Activated CD4-positive, alpha-beta T cell treated with anti-CD3 and anti-CD28 coated beads, Interleukin-10, Interleukin-2, amounts not matched to agents 100 ng/mL and 50 ng/mL, durations not matched to agents 16 hours and 8 hours (primary cell): Measurements from ENCODE around the gene RPTOR.
"Not testable (repeated sequence)": the region's sequence is repeated elsewhere in the genome, so short reads cannot be mapped to it uniquely, and the experiment has no call there.

Experiments
- DNase-seq: peaks from one replicate; pipeline ENCODE4 v3.0.0-alpha.2; 2020

The RPTOR gene

DNA sequence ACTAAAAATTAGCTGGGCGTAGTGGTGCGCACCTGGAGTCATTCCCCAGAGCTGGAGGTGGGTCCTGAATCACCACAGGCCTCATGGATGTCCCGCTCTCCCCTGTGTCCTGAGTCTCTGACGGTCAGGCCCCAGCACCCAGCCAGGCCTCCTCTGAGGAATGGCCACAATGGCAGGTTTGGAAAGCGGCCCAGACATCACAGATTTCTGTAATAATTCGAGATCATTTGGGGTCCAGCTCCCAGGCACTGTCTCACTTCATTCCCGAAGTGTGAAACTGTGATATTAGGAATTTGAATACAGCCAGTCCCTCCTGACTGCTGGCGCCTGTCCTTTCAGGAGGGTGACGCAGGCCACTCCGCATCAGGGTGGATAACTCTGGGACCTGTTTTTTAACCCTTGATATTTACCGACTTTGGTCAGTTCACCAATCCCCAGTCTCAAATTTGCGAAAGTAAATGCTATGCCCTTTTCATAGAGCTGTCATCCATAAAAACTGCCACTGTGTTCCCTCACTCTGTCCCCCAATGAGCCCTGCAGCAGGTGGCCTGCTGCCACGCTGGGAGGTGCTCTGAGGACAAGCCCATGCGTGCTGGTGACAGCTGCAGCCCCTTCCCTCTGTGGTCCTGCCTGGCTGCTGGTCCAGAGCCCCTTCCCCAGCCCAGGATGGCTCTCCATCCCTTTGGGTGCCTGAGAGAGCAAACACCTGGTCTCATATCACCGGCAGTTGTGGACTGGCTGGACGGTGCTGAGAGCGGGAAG lies 28.3 kb upstream of the RPTOR start:
- DNase-seq = no peak

DNA sequence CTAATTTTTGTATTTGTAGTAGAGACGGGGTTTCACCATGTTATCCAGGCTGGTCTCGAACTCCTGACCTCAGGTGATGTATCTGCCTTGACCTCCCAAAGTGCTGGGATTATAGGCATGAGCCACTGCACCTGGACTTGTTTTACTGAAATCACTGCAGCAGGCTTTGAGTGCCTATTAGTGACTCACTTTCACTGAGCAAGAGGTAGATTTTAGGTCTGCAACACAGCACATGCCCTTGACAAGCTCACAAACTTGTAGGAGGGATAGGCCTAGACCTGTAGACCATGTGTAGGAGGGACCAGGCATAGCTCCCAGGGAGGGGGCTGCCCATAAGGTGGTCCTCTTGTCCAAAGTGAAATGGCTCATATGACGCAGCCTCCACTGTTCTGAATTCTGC lies 27.0 kb upstream of the RPTOR start:
- no peak for DNase-seq

DNA sequence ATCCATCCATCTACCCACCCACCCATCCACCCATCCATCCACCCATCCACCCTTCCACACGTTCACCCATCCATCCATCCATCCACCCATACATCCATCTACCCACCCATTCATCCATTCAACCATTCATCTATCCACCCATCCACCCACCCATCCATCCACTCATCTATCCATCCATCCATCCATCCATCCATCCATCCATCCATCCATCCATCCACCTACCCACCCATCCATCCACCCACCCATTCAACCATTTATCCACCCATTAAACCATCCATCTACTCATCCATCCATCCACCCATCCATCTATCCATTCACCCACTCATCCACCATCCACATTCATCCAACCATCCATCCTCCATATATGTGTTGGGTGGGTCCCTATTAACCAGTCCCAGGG lies 26.2 kb upstream of the RPTOR start:
- no peak for DNase-seq

DNA sequence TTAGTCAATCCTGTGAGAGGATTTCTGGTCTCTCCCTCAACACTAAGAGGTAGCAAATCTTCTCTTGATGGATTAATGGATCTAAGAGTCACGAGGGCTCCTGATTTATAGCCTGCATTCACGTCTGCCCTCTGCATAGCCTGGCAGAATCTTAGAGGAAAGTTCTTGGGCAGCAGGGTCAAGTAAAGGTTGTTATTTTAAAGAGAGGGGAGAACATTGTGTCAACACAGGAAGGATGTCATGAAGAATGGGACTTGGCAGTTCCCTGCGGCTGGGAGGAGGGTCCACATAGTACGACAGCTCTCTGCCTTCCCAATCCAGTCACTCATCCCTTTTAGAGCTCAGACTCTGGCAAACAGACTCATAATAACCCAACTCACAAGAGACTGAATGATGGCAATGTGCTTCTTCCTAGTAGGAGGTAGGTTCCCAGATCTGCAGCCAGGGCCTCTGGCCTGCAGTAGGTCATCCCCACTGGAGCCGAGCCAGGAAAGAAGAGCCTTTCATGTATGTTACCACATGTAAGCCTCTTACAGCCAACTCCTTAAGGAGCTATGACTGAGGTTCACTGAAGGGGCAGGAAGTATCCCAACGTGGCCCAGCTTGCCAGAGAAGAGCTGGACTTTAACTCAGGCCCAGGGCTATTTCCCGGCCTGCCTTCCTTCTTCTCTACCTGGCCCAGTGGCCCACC lies 25.4 kb upstream of the RPTOR start:
- no peak for DNase-seq

DNA sequence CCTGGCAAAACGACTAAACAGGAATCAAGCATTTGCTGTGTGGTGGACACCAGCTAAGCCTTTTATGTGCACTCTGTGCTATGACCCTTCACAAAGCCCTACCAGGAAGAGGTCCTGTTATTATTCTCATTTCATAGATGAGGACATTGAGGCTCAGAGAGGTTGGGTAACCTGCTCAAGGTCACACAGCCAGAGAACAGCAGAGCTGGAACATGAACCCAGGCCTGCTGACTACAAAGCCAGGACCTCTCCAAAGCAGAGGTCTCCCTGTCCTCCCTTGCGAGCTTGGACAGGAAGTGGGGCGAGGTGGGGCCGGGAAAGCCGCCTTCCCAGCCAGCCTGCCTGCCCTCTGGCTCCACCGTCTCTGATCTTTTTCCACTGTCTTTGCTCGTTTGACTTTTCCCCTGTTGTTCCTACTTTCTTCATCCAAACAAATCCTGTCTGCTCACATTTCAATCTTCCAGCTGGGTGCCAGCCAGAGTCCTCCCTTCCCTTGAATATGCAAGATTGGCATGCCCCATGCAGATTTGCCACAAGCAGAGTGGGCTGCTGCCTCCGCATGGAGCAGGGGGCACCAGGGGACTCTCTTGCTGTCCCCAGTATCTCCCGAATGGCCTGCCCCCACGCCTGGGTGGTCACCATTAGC lies 23.7 kb upstream of the RPTOR start:
- no peak for DNase-seq

DNA sequence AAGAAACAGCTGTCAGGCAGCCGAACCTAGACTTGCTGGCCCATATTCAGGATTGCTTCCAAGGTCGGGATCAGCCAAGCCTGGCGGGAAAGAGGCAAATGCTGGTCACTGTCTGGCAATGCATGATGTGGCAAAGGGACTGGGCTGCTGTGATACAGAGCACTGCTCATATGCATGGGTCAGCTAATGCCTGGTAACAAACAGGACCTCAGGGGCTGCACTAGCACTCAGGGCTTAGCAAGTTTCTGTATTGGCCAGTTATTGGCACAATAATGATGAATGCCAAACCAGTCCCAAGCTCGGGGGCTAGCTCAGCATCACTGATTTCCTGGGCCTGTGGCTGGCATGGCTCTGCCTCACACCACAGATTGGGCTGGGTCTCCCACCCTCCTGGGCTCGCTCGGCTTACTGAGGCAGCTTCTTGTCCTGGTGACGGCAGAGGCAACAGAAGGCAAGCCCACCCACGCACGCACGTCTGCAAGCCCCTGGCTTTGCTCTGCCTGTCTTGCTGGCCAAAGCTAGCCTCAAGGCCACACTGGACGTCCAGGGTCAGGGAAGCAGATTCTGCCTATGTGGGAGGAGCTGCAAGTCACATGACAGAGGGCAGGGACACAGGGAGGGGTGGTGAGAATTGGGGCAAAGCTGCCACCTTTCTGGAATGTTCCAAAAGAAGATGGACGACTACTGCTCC lies 21.4 kb upstream of the RPTOR start:
- DNase-seq = no peak

DNA sequence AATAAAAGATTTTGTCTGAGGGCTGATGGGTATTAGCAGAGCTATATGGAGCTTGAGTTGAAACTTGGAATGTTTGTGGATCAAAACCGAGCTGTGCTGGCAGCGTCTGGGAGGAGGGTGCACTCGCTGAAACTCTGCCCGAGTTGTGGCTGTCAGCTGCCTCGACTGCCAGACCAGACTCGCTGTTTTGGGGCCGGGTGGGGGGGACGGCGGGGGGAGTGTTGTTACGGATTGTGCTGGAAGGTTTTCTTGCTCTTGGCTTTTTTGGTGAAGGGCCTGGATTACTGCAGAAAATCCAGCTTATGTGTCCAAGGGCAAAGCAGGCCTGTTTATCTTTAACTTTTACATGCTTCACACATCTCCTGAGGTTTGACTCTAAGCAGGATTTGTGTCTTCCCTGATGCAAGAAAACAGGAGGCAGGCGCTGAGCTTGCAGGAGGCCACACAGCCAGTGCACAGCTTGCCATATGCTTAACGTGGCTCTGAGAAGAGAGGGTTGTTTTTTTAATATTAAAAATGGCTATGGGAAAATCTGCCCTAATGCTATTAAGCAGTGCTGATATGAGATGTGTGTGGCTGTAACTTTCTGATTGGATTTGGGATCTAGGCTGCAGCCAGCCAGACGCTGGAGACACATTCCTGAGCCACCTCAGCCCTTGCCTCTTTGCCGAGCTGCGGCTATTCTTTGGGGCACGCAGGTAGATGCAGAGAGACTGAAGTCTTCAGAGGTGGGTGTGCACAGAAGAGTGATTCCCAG lies 20.5 kb upstream of the RPTOR start:
- no peak for DNase-seq

DNA sequence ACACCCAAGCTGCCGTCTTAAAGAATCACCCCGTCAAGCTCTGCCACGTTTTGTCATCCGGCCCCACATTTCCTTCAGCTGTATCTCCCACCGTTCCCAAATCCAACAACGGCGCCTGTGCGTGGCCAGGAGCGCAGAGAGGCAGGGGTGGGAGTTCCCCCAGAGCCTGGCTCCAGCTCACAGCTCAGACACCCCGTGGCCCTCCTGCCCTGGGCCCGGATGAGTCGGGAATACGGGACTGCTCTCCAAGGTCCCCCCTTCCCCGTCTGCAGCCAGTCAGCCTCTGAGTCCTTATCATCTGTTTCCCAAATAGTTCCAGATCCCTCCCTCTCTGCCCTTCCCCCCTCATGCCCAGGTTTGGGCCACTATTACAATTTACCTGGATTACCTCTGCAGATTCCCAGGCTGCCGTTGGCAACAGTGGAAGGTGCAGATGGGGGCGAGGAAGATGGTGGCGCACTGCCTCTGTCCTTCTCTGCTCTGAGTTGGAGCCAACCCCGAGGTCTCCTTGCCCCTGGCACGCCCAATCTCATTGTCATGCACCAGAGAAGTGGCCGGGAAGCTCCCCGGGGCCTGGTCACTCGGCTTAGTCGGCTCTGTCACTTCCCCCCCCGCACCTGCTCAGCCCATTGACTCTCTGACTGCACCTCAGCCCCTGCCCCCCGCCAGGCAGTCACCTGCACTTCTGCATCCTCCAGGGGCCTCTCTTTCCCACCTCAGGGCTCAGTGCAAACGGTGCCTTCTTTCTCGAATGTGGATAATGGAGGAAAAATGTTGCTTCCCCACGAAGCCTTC lies 18.3 kb upstream of the RPTOR start:
- DNase-seq = no peak

DNA sequence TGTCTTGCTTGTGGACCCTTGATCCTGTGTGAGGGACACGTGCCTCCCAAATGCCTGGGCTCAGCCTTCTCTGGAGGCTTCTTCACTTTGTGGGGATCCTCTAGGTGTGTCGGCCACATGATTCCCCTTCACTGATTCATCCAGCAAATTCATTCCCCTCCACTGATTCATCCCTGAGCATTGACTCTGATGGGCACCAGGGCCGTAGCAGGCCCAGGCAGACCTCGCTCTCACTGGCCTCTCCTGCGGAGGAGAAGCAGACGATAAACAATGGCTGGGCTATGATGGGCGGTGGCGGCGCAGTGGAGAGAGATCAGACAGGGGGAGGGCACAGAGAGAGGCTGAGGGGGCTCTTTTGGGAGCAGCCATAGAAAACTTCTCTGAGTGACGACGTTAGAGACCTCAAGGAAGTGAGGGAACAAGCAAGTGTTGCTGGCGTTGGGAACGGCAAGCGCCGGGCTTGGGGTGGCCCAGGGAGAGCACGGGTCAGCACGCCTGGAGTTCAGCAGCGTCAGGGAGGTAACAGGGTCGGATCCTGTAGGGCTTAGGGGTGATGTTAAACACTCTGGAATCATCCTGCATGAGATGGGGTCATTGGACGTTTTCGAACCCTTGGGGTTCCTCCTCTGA lies 17.5 kb upstream of the RPTOR start:
- DNase-seq = no peak

DNA sequence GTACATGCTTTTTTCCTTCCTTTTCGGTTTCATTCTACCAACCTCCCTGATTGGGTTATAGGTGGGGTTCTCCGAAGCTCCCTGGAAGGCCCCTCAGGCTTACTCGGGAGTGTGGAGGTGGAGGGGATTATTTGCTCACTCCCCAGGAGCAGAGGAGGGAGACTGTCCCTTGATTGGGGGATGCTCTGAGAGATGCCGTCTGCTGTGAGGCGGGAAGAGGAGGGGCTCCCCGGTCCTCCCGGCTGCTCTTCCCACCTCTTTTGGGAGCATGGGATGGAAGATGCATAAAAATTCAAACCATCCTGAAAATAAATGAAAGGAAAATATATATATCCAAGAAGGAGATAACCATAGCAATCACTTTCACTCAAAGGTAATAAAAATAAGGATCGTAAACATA lies 16.1 kb upstream of the RPTOR start:
- DNase-seq = no peak

DNA sequence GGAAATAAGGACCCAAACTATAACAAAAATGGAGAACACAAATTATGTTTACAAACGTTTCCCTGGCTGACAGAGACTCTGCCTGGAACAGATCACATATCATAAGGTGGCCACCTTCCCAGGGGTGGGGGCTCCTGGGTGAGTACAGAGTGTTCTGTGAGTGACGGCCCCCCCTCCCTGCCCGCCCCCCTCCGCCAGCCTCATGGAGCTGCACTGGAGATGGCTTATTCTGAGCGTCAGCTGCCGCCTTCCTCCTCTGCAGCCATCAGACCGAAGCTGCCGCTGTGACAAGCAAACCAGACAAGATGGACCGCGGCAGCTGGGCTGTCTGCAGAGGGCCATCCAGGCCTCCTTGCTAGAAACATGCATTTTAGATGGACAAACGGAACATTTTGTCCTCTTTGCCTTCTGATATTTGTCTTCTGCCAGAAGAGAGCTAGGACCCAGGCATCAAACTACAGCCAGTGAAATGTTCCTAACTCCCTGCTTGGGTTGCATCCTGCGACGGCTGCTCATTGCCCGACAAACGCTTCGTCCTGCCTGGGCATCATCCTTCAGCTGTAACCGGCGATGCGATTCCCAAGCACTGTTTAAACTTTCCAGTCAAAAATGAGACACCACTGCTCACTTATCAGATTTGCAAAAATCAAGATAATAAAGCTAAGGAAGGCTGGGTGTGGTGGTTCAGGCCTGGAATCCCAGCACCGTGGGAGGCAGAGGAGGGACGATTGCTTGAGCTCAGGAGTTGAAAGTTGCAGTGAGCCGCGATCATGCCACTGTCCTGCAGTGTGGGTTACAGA lies 15.3 kb upstream of the RPTOR start:
- no peak for DNase-seq

DNA sequence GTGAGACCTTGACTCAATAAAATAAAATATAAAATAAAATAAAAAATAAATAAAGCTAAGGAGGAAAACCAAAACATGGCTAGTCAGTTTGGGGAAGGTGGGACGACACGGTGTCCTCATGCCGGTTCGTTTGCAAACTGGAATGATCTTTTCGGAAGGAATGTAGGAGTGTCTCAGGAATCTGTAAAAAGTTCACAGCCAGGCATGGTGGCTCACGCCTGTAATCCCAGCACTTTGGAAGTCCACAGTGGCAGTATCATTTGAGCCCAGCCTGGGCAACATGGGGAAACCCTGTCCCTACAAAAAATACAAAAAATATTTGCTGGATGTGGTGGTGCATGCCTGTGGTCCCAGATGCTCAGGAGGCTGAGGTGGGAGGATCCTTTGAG lies 14.7 kb upstream of the RPTOR start:
- DNase-seq = no peak

DNA sequence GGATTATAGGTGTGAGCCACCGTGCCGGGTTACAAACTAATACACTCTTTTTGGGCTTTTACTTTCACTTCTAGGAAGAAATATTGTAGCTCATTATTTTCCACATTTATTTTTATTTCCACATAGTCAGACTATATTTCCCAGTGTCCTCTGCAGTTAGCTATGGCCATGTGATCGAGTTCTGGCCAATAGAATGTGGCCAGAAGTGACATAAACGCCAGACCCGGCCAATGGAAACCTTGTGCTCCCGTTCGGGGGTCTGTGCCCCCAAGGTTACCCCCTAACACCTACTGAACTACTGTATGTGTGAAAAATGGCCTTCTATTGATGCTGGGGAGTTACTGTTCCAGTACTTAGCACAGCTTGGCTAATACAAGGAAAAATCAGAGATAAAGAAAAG lies 13.2 kb upstream of the RPTOR start:
- no peak for DNase-seq

DNA sequence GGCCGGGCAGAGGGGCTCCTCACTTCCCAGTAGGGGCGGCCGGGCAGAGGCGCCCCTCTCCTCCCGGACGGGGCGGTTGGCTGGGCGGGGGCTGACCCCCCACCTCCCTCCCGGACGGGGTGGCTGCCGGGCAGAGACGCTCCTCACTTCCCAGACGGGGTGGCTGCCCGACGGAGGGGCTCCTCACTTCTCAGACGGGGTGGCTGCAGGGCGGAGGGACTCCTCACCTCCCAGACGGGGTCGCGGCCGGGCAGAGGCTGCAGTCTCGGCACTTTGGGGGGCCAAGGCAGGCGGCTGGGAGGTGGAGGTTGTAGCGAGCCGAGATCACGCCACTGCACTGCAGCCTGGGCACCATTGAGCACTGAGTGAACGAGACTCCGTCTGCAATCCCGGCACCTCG lies 7.3 kb upstream of the RPTOR start:
- not testable (repeated sequence) for DNase-seq

DNA sequence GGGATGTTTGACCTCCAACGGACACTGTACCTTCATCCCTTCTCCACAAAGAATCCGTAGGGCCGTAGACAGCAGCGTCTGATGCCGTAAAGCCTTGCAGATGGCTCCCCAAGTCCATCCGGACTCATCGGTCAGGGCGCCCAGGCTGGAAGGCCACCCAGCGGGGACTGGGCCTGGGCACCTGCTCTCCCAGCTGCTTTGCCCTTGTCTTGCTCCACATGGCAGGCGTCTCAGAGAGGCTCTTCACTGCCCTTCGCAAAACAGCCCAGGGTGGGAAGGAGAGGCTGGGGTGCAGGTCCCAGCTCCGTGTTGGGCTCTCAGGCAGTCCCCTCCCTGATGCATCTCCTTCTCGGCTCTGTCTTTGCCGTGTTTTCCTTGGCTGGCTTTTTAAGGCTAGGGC lies 6.2 kb upstream of the RPTOR start:
- no peak for DNase-seq

DNA sequence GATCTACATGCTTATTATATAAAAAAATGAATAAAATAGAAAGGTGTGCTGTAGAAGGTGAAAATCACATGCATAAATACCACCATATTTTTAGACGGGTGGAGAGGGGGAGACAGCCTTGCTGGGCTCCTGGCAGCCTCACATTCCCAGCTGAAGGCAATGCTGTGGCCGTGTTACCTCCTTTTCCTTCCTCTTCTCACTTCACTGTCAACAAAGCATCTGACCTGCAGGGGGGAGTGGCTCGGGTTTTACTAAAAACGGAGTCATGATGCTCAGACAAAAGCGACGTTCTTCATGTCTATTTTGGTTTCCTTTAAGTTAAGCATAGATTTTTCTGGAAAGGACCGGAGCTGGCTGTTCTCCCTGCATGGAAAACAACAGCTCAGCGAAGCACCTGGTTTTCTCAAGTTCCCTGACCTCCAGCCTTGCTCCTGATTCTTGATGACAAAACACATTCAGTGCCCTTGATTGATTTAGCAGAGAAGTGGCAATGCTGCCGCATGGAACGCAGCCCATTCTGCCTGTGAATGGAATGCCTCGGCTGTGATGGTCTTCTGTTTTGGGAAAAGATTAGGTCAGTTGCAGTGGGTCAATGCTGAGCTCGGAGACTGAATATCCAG lies 5.5 kb upstream of the RPTOR start:
- DNase-seq = no peak

DNA sequence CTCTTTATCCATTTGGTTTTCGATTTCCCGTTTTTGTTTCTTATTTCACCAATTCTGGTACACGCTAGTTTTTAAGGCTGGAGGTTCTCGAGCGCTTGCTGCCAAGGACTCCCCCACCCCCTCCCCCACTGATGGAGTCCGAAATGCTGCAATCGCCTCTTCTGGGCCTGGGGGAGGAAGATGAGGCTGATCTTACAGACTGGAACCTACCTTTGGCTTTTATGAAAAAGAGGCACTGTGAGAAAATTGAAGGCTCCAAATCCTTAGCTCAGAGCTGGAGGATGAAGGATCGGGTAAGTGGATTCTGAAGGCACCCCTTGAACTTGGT lies 825 bp downstream of the RPTOR start:
- DNase-seq = peak; percentile 7

DNA sequence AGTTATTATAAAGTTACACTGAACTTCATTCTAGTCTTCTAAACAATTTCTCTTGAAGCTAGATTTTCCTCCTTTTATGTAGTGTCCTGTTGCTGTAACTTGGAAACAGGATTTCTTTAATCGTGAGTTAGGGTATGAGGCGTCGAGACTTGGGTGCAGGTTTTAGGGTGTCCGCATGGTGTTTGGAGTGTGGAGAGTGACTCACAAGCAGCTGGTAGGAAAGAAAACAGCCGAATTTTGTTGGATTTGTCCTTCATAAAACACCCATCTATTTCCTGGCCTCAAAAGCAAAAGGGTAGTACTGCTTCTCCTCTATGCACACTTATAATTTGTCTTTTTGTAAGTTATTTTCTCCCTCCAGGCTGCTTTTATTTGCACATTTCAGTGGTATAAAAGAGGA lies 1.6 kb downstream of the RPTOR start:
- DNase-seq = no peak

DNA sequence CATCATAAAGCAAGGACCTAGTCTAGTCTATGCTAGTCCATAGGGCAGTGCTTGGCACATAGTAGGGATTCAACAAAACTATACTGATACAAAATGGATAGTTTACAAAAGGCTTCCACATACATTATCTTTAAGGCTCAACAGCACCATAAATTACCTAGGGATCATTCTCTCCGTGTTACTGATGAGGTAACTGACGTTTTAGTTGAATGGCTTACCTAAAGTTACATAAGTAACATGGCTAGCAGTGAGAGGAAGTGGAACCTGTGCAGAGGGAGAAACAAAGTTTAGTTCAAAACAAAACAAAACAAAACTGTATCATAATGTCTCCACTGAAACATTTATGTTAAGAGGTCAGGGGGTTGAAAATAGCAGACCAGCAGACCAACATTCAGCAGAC lies 7.9 kb downstream of the RPTOR start:
- no peak for DNase-seq

DNA sequence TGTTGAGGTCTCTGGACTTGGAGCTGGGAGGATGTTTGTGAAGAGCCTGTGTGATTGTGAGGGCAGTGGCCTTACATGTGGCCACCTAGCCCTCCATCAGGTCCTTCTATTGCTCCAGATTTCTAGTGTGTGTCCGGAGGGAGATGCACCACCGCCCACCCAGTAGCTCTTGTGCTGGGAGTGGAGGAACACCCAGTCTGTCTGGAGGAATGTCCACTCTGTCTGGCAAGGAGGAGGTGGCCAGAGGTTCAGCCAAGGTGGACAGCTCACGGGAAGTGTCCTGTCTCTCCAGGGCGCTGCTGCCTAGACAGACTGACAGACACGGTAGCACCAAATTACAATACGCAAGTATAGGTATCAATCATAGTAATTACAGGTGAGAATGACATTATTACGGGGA lies 10.6 kb downstream of the RPTOR start:
- no peak for DNase-seq
